GM18499 (cell line): ENCODE data around the gene GLTP.

ENCODE experiments used
- ATAC-seq: cut with Tn5 transposase; IDR thresholded peaks from one replicate; pipeline ENCODE4 v1.9.1; 2021; ENCODE audit warnings: moderate number of reproducible peaks; ENCODE audit not compliant: insufficient read depth, unreplicated experiment

The GLTP gene

GRCh38 chr12:109827566-109828550 lies 52.5 kb downstream of the GLTP start:
- ATAC-seq, result no peak

GRCh38 chr12:109827080-109827479 lies 53.3 kb downstream of the GLTP start:
- ATAC-seq, result no peak

GRCh38 chr12:109824731-109825130 lies 55.6 kb downstream of the GLTP start:
- no peak for ATAC-seq

- ATAC-seq, result no peak
Measured at GRCh38 chr12:109822951-109823411, 57.4 kb downstream of the GLTP start.

- no peak for ATAC-seq
Measured at GRCh38 chr12:109822416-109822815, 57.9 kb downstream of the GLTP start.

- no peak for ATAC-seq
Measured at GRCh38 chr12:109821968-109822367, 58.4 kb downstream of the GLTP start.

- no peak for ATAC-seq
Measured at GRCh38 chr12:109820816-109821381, 59.4 kb downstream of the GLTP start.

- no peak for ATAC-seq
Measured at GRCh38 chr12:109818905-109819500, 61.3 kb downstream of the GLTP start.

- no peak for ATAC-seq
Measured at GRCh38 chr12:109818253-109818652, 62.1 kb downstream of the GLTP start.

- no peak for ATAC-seq
Measured at GRCh38 chr12:109817627-109818231, 62.6 kb downstream of the GLTP start.

GRCh38 chr12:109816870-109817269 lies 63.5 kb downstream of the GLTP start:
- ATAC-seq, result no peak

- ATAC-seq, result no peak
Measured at GRCh38 chr12:109815757-109816617, 64.4 kb downstream of the GLTP start.

GRCh38 chr12:109815225-109815624 lies 65.1 kb downstream of the GLTP start:
- no peak for ATAC-seq

GRCh38 chr12:109814600-109815150 lies 65.7 kb downstream of the GLTP start:
- ATAC-seq, result no peak

GRCh38 chr12:109813810-109814416 lies 66.4 kb downstream of the GLTP start:
- ATAC-seq, result no peak

GRCh38 chr12:109811624-109811995 lies 68.7 kb downstream of the GLTP start:
- no peak for ATAC-seq

- no peak for ATAC-seq
Measured at GRCh38 chr12:109810954-109811623, 69.3 kb downstream of the GLTP start.

GRCh38 chr12:109808876-109809646 lies 71.3 kb downstream of the GLTP start:
- no peak for ATAC-seq
